KMS-11 (cell line): ENCODE results near the gene ZNF423.

Experiments
- H2AFZ ChIP-seq: fragments of 200-600 bp; sonication (generic); 2 replicates; pipeline ENCODE4 v1.6.1; 2016; ENCODE audit warnings: antibody characterized with exemption, mixed run types, low read depth
- H3K27ac ChIP-seq: fragments of 200-600 bp; sonication (generic); 2 replicates; pipeline ENCODE4 v1.6.1; 2016; ENCODE audit warnings: mild to moderate bottlenecking, mixed run types
- H3K27me3 ChIP-seq: fragments of 200-600 bp; sonication (generic); 2 replicates; pipeline ENCODE4 v1.6.1; 2017; ENCODE audit warnings: mild to moderate bottlenecking, low read depth, mixed run types, moderate library complexity; ENCODE audit not compliant: insufficient read depth
- H3K36me3 ChIP-seq: fragments of 200-600 bp; sonication (generic); 2 replicates; pipeline ENCODE4 v1.6.1; 2017; ENCODE audit warnings: mild to moderate bottlenecking, mixed run types; ENCODE audit not compliant: insufficient read depth
- H3K4me1 ChIP-seq: fragments of 200-600 bp; sonication (generic); 2 replicates; pipeline ENCODE4 v1.6.1; 2016; ENCODE audit warnings: mild to moderate bottlenecking, low read depth, mixed run types; ENCODE audit not compliant: poor library complexity, severe bottlenecking
- H3K4me2 ChIP-seq: fragments of 200-600 bp; sonication (generic); 2 replicates; pipeline ENCODE4 v1.7.0; 2016; ENCODE audit warnings: mild to moderate bottlenecking, mixed run types
- H3K4me3 ChIP-seq: fragments of 200-600 bp; sonication (generic); IDR thresholded peaks from 2 replicates; pipeline ENCODE4 v1.6.1; 2017; ENCODE audit warnings: low read depth, low read length, mixed read lengths; ENCODE audit not compliant: insufficient read depth
- H3K79me2 ChIP-seq: fragments of 200-600 bp; sonication (generic); 2 replicates; pipeline ENCODE4 v1.6.1; 2016; ENCODE audit warnings: low read depth, mixed run types; ENCODE audit not compliant: insufficient read depth
- H3K9ac ChIP-seq: fragments of 200-600 bp; sonication (generic); 2 replicates; pipeline ENCODE4 v1.6.1; 2016; ENCODE audit warnings: mild to moderate bottlenecking, mixed run types
- H4K20me1 ChIP-seq: fragments of 200-600 bp; sonication (generic); 2 replicates; pipeline ENCODE4 v1.6.1; 2016; ENCODE audit warnings: mild to moderate bottlenecking, mixed run types; ENCODE audit not compliant: insufficient read depth
- CTCF ChIP-seq: fragments of 200-600 bp; sonication (generic); conservative IDR thresholded peaks from 2 replicates; pipeline ENCODE4 v1.6.1; 2017; ENCODE audit warnings: low read depth, mild to moderate bottlenecking, antibody characterized with exemption, low read length, moderate library complexity, mixed read lengths

ZNF423 gene

GRCh38 chr16:49788572-49788971 lies 67.3 kb downstream of the ZNF423 start:
- no peaks in the 10 kb centered on the region for H3K27me3 ChIP-seq
- H3K79me2 ChIP-seq, result no peaks in the 10 kb centered on the region
- TF ChIP-seq CTCF, result no peak
- H3K36me3 ChIP-seq, result no peaks in the 10 kb centered on the region
- no peak overlapping the region for H3K27ac ChIP-seq
- H4K20me1 ChIP-seq, result no peaks in the 10 kb centered on the region
- no peak overlapping the region for H2AFZ ChIP-seq
- H3K9ac ChIP-seq, result no peak overlapping the region
- H3K4me3 ChIP-seq, result no peak overlapping the region
- no peak overlapping the region for H3K4me2 ChIP-seq
- H3K4me1 ChIP-seq, result no peaks in the 10 kb centered on the region

GRCh38 chr16:49786926-49787557 lies 68.9 kb downstream of the ZNF423 start:
- no peaks in the 10 kb centered on the region for H3K27me3 ChIP-seq
- no peaks in the 10 kb centered on the region for H3K36me3 ChIP-seq
- H3K4me1 ChIP-seq, result no peaks in the 10 kb centered on the region
- no peak for TF ChIP-seq CTCF
- no peak overlapping the region for H3K27ac ChIP-seq
- no peak overlapping the region for H3K9ac ChIP-seq
- no peak overlapping the region for H3K4me3 ChIP-seq
- H2AFZ ChIP-seq, result no peak overlapping the region
- H3K79me2 ChIP-seq, result no peaks in the 10 kb centered on the region
- no peaks in the 10 kb centered on the region for H4K20me1 ChIP-seq
- no peak overlapping the region for H3K4me2 ChIP-seq

GRCh38 chr16:49785970-49786369 lies 69.9 kb downstream of the ZNF423 start:
- TF ChIP-seq CTCF, result no peak
- H3K9ac ChIP-seq, result no peak overlapping the region
- H3K36me3 ChIP-seq, result no peaks in the 10 kb centered on the region
- no peak overlapping the region for H3K27ac ChIP-seq
- H3K79me2 ChIP-seq, result no peaks in the 10 kb centered on the region
- H4K20me1 ChIP-seq, result no peaks in the 10 kb centered on the region
- H3K27me3 ChIP-seq, result no peaks in the 10 kb centered on the region
- no peak overlapping the region for H3K4me3 ChIP-seq
- no peaks in the 10 kb centered on the region for H3K4me1 ChIP-seq
- H3K4me2 ChIP-seq, result no peak overlapping the region
- no peak overlapping the region for H2AFZ ChIP-seq

GRCh38 chr16:49782405-49782804 lies 73.5 kb downstream of the ZNF423 start:
- no peak overlapping the region for H3K4me3 ChIP-seq
- H3K4me2 ChIP-seq, result no peak overlapping the region
- H3K9ac ChIP-seq, result no peak overlapping the region
- no peaks in the 10 kb centered on the region for H3K79me2 ChIP-seq
- no peaks in the 10 kb centered on the region for H3K36me3 ChIP-seq
- no peaks in the 10 kb centered on the region for H3K4me1 ChIP-seq
- H3K27ac ChIP-seq, result no peak overlapping the region
- no peak for TF ChIP-seq CTCF
- no peak overlapping the region for H2AFZ ChIP-seq
- no peaks in the 10 kb centered on the region for H3K27me3 ChIP-seq
- no peaks in the 10 kb centered on the region for H4K20me1 ChIP-seq
